Cardiac septum (tissue), 1 donor: Measurements from ENCODE around the gene SERINC5. TPM values are rescaled to one million over a fixed set of nuclear protein-coding genes. Genes with fewer than 3 reads are reported as not detected.

Experiments
- DNase-seq: peaks from one replicate; pipeline ENCODE4 v3.0.0-alpha.2; 2020; ENCODE audit warnings: low spot score
- intact Hi-C: fragments of 100-400 bp; cut with DNase I; formaldehyde crosslinking; loops from one replicate; pipeline ENCODE4 v1.14.0; 2022
- total RNA-seq: library from RNA; stranded (reverse); fragmentation: NEBNext Ultra II Directional; extraction: Animal tissue kit (Norgen Biotek cat#: 25700); gene quantifications from one replicate; pipeline ENCODE4 v1.2.1, GENCODE V29; 2021
- donor health status: DM: no; HTN: no; CAD: no.

Gene SERINC5
- total RNA-seq, 1 donor from 2014 or later = 20.9 TPM

- intact Hi-C loops = loop anchor here (2.0 to 5.0 kb wide), 3 partner anchors 166 to 316 kb away; partner anchors contain the start of genes SERINC5 and ZFYVE16
- no peak for DNase-seq
Observed at GRCh38 chr5:80090884-80091166, 165.0 kb downstream of the SERINC5 start.

- intact Hi-C loops = loop anchor here (5.0 kb wide), 2 partner anchors 211 to 226 kb away; no protein-coding TSS in a partner anchor
Observed at GRCh38 chr5:80083101-80083890, 172.6 kb downstream of the SERINC5 start.

GRCh38 chr5:80082731-80083100, 173.1 kb downstream of the SERINC5 start:
- peak; percentile 61 for DNase-seq
- intact Hi-C loops = loop anchor here (5.0 kb wide), 2 partner anchors 210 to 225 kb away; no protein-coding TSS in a partner anchor

More at GRCh38 chr5:80083101-80083890, 172.6 kb downstream of the SERINC5 start:
- DNase-seq = peak; percentile 63

- peak; percentile 60 for DNase-seq
- intact Hi-C loops = loop anchor here (5.0 kb wide), 2 partner anchors 210 to 225 kb away; no protein-coding TSS in a partner anchor
Observed at GRCh38 chr5:80082281-80082680, 173.6 kb downstream of the SERINC5 start.

GRCh38 chr5:80078921-80079320, 176.9 kb downstream of the SERINC5 start:
- no peak for DNase-seq
- intact Hi-C loops = loop anchor here (10.0 kb wide), 1 partner anchor 384 kb away; no protein-coding TSS in a partner anchor

GRCh38 chr5:80077051-80077714, 178.7 kb downstream of the SERINC5 start:
- no peak for DNase-seq
- intact Hi-C loops = loop anchor here (10.0 kb wide), 1 partner anchor 382 kb away; no protein-coding TSS in a partner anchor

- no peak for DNase-seq
- intact Hi-C loops = loop anchor here (10.0 kb wide), 1 partner anchor 382 kb away; no protein-coding TSS in a partner anchor
Observed at GRCh38 chr5:80076131-80077050, 179.5 kb downstream of the SERINC5 start.

GRCh38 chr5:80072103-80073073, 183.5 kb downstream of the SERINC5 start:
- peak; percentile 27 for DNase-seq
- intact Hi-C loops = loop anchor here (10.0 kb wide), 1 partner anchor 378 kb away; no protein-coding TSS in a partner anchor

GRCh38 chr5:80071510-80072021, 184.3 kb downstream of the SERINC5 start:
- DNase-seq = no peak
- intact Hi-C loops = loop anchor here (10.0 kb wide), 1 partner anchor 377 kb away; no protein-coding TSS in a partner anchor

GRCh38 chr5:80070338-80071056, 185.4 kb downstream of the SERINC5 start:
- DNase-seq = no peak
- intact Hi-C loops = loop anchor here (10.0 kb wide), 1 partner anchor 376 kb away; no protein-coding TSS in a partner anchor

- DNase-seq = peak; percentile 77
- intact Hi-C loops = loop anchor here (10.0 kb wide), 1 partner anchor 375 kb away; no protein-coding TSS in a partner anchor
Observed at GRCh38 chr5:80069918-80070318, 185.9 kb downstream of the SERINC5 start.

- intact Hi-C loops = no loop called here
- no peak for DNase-seq
Observed at GRCh38 chr5:80069251-80069800, 186.5 kb downstream of the SERINC5 start.

- intact Hi-C loops = no loop called here
- peak; percentile 17 for DNase-seq
Observed at GRCh38 chr5:80068775-80069174, 187.1 kb downstream of the SERINC5 start.

GRCh38 chr5:80068246-80068636, 187.6 kb downstream of the SERINC5 start:
- DNase-seq = no peak
- intact Hi-C loops = no loop called here

GRCh38 chr5:80067531-80068245, 188.2 kb downstream of the SERINC5 start:
- DNase-seq = peak; percentile 75
- intact Hi-C loops = no loop called here

GRCh38 chr5:80067016-80067415, 188.8 kb downstream of the SERINC5 start:
- intact Hi-C loops = no loop called here
- no peak for DNase-seq
